Mucosa of descending colon (tissue), 3 donors: Measurements from ENCODE around the gene UCN2. TPM values are rescaled to one million over a fixed set of nuclear protein-coding genes. Genes with fewer than 3 reads are reported as not detected.

ENCODE experiments used
- ATAC-seq: fragments of 200-7000 bp; cut with Tn5 transposase; one replicate; pipeline ENCODE4 v1.9.1; 2020; ENCODE audit warnings: mild to moderate bottlenecking, moderate library complexity
- DNase-seq, 3 donors: peaks; one replicate each; pipeline ENCODE4 v3.0.0-alpha.2; 2020
- H3K36me3 ChIP-seq: fragments of 200-600 bp; one replicate; pipeline ENCODE4 v1.8.0; 2021; ENCODE audit warnings: low read depth, mild to moderate bottlenecking
- H3K4me1 ChIP-seq: fragments of 200-600 bp; one replicate; pipeline ENCODE4 v1.8.0; 2021; ENCODE audit warnings: low read depth, mild to moderate bottlenecking
- H3K4me3 ChIP-seq: fragments of 200-600 bp; one replicate; pipeline ENCODE4 v1.8.0; 2021; ENCODE audit warnings: mild to moderate bottlenecking
- H3K9me3 ChIP-seq: fragments of 200-600 bp; one replicate; pipeline ENCODE4 v1.8.0; 2021; ENCODE audit warnings: mild to moderate bottlenecking
- intact Hi-C, 2 donors: fragments of 100-400 bp; cut with DNase I in 1 of 2; cut with micrococcal nuclease in 1 of 2; formaldehyde crosslinking; loops; one replicate each; pipeline versions ENCODE4 v1.11.0 to v1.11.1; 2022; cut with DNase I, micrococcal nuclease
- total RNA-seq, 3 donors: library from RNA; stranded (reverse); fragmentation: NEBNext Ultra II Directional in 2 of 3; extraction: Animal tissue kit (Norgen Biotek cat#: 25700) in 2 of 3; gene quantifications; one replicate each; pipeline versions ENCODE4 v1.2.1 to v1.2.4, GENCODE V29; 2021 to 2023
- TF ChIP-seq, protein P1 (sequence below): fragments of 200-600 bp; IDR thresholded peaks from one replicate; pipeline ENCODE4 v1.8.0; 2022; ENCODE audit warnings: antibody characterized with exemption, mild to moderate bottlenecking
- donor health status: DM: no; HTN: no; CAD: no; lungs with moderate emphysema.
- donor health status: DM: no; HTN: no; CAD: no.
- donor health status: DM: no; HTN: yes; CAD: no.

The UCN2 gene
- total RNA-seq, 3 donors from 2014 or later, result 0.19 TPM; not detected in 2

GRCh38 chr3:48600711-48601621, 37.4 kb upstream of the UCN2 start:
- H3K36me3 ChIP-seq, result peaks cover 37% of the 10 kb centered on the region
- intact Hi-C loops, result no loop called here
- no peak for ATAC-seq

DNA sequence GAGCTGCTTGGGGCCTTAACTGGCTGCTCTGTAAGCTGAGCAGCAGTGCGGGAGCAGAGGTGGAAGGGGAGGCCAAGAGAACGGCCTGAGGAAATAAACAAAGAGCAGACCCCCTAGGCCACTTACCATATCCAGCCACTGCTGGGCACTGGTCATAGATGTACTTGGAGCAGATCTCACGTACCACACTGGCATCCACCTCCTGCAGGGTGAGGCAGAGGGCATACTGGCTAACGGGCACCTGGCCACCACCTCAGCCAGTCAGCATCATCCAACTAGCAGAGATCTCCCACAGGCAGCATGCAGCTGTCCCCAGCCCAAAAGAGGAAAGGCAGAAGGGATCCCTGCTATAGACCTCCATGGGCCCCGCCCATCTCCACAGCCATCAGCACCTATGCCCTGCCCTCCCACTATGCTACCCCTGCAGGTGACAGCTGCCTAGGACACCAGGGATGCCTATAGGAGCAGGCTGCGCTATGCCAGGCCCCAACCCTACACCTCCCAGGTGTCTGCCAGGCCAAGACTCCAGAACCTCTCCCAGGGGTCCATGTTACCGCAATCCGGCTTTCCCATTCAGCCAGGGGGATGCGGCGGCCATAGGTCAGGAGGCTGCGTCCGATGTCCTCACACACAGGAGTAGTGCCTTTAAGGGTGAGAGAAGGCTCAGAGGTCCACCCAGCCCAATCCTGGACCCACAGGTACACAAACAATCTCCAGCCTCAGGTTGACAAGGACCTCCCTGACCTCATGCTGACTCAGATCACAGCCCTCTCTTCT, 36.1 kb upstream of the UCN2 start:
- intact Hi-C loops, result no loop called here
- ATAC-seq (no peak), DNase-seq (no peak)
- Histone ChIP-seq H3K36me3 (peaks cover 37% of the 10 kb centered on the region), H3K4me3 (no peak overlapping the region), H3K9me3 (no peaks in the 10 kb centered on the region), H3K4me1 (peaks cover 10% of the 10 kb centered on the region)
- TF ChIP-seq, protein P1, sequence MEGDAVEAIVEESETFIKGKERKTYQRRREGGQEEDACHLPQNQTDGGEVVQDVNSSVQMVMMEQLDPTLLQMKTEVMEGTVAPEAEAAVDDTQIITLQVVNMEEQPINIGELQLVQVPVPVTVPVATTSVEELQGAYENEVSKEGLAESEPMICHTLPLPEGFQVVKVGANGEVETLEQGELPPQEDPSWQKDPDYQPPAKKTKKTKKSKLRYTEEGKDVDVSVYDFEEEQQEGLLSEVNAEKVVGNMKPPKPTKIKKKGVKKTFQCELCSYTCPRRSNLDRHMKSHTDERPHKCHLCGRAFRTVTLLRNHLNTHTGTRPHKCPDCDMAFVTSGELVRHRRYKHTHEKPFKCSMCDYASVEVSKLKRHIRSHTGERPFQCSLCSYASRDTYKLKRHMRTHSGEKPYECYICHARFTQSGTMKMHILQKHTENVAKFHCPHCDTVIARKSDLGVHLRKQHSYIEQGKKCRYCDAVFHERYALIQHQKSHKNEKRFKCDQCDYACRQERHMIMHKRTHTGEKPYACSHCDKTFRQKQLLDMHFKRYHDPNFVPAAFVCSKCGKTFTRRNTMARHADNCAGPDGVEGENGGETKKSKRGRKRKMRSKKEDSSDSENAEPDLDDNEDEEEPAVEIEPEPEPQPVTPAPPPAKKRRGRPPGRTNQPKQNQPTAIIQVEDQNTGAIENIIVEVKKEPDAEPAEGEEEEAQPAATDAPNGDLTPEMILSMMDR, result no peak

More at GRCh38 chr3:48600711-48601621, 37.4 kb upstream of the UCN2 start:
- TF ChIP-seq, protein P1, result no peak
- H3K4me3 ChIP-seq, result no peak overlapping the region
- no peaks in the 10 kb centered on the region for H3K9me3 ChIP-seq
- H3K4me1 ChIP-seq, result no peaks in the 10 kb centered on the region
- no peak for DNase-seq

- no peaks in the 10 kb centered on the region for H3K9me3 ChIP-seq
- intact Hi-C loops, result no loop called here
- TF ChIP-seq, protein P1, result no peak
- peaks cover 15% of the 10 kb centered on the region for H3K4me1 ChIP-seq
- H3K36me3 ChIP-seq, result peaks cover 33% of the 10 kb centered on the region
- H3K4me3 ChIP-seq, result no peak overlapping the region
- ATAC-seq (peak; percentile 8), DNase-seq (no peak)
Measured at GRCh38 chr3:48599077-48599501, 35.5 kb upstream of the UCN2 start.

DNA sequence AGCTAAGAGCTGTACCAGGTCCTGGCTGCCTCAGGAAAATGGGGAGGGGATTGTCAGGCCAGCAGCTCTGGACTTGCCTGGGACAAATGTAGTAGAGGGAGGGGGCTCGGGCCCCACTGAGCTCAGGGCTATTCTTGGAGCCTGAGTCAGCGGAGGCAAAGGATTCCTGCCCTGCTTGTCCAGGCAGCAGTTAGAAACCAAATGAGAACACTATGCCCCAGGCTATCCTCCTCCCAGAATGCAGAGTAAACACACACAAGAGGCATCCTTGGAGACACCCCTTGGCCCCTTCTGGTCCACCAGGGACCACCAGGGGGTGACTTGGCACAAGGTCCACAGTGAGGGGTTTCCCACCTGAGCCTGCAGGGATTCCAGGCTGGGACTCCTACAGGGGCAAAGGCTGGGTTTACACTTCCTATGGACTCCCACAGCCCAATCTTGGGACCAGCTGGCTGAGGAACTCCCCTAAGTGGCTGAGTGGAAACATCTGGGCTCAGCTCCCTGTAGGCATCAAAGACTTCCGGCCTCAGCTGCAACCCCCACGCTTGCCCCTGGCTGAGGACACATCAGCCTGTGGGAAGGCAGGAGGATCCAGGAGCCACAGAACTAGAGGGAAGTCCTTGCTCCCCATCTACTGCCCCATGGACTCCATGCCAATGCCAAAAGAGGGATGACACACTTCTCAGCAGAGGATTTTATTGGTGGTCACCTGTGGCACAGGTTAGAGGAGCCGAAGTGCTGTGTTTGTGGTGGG, 34.9 kb upstream of the UCN2 start:
- ATAC-seq (peak; percentile 26), DNase-seq (peak in 1 of 3 donors; percentile 38)
- Histone ChIP-seq H3K9me3 (no peaks in the 10 kb centered on the region), H3K36me3 (peaks cover 29% of the 10 kb centered on the region), H3K4me3 (no peak overlapping the region), H3K4me1 (peaks cover 15% of the 10 kb centered on the region)
- intact Hi-C loops, result no loop called here
- TF ChIP-seq, protein P1, result no peak

- H3K4me1 ChIP-seq, result peaks cover 15% of the 10 kb centered on the region
- intact Hi-C loops, result no loop called here
- no peak for ATAC-seq
- no peak overlapping the region for H3K4me3 ChIP-seq
- TF ChIP-seq, protein P1, result no peak
- no peaks in the 10 kb centered on the region for H3K9me3 ChIP-seq
- DNase-seq, result no peak
- peaks cover 24% of the 10 kb centered on the region for H3K36me3 ChIP-seq
Measured at GRCh38 chr3:48597408-48597800, 33.8 kb upstream of the UCN2 start.
